ENCODE data around the gene GAS7. TPM values are rescaled to one million over a fixed set of nuclear protein-coding genes. Genes with fewer than 3 reads are reported as not detected.

Gene GAS7
- total RNA-seq, 1 donor from 2014 or later: 39.8 TPM

DNA sequence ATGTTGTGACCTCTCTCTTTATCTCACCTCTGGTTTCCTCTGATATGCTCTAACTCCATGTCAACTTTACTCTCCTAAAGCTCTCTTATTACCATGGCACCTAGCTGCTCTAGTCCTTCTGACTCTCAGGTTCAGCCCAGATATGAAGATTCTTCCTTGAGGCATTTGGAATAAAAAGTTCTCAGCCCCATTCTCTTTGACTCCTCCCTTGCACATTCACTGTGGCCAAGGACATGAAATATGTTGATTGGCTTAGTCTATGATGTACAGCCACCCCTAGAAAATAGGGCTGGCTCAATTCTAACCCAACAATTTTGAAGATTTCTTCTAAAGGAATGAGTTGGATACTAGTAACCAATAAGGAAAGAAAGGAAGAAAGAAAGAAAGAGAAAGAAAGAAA lies 20.8 kb upstream of the GAS7 start:
- ChIA-PET POLR2A (no interaction called here), CTCF (no interaction called here)
- ATAC-seq (ENCODE audit: low read depth) (no peak), DNase-seq (no peak)
- H3K36me3 Mint-ChIP-seq (ENCODE audit: low read depth): no peaks in the 10 kb centered on the region
- H3K27me3 Mint-ChIP-seq: no peaks in the 10 kb centered on the region
- no peak for TF ChIP-seq CTCF (IDR thresholded peaks at IDR 0.05)
- H3K9me3 Mint-ChIP-seq: peaks cover 13% of the 10 kb centered on the region
- H3K4me3 Mint-ChIP-seq: no peak overlapping the region
- intact Hi-C loops (cut with micrococcal nuclease): no loop called here
- H3K4me1 Mint-ChIP-seq: peaks cover 1% of the 10 kb centered on the region
- H3K27ac Mint-ChIP-seq: no peak overlapping the region

DNA sequence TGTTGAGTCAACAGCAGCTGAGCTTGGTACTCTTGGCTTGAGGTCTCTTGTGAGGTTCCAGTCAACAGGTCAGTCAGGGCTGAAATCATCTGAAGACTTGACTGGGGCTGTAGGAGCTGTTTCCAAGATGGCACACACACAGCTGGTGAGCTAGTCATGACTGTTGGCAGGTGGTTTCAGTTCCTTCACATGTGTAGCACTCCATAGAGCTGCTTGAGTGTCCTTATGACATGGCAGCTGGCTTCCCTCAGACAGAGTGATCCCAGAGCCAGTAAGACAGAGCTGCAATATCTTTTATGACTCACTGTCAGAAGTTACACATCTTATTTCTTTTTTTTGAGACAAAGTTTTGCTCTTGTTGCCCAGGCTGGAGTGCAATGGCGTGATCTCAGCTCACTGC lies 19.5 kb upstream of the GAS7 start:
- ATAC-seq (ENCODE audit: low read depth): no peak
- intact Hi-C loops (cut with micrococcal nuclease): no loop called here
- no peak for DNase-seq
- TF ChIP-seq CTCF (IDR thresholded peaks at IDR 0.05): no peak
- H3K27me3 Mint-ChIP-seq: no peaks in the 10 kb centered on the region
- peaks cover 1% of the 10 kb centered on the region for H3K4me1 Mint-ChIP-seq
- ChIA-PET CTCF (interaction anchor here (1.0 kb wide), 1 partner anchor 9 kb away, joined by 5 read pairs; no protein-coding TSS in a partner anchor), POLR2A (no interaction called here)
- no peak overlapping the region for H3K27ac Mint-ChIP-seq
- peaks cover 11% of the 10 kb centered on the region for H3K9me3 Mint-ChIP-seq
- H3K36me3 Mint-ChIP-seq (ENCODE audit: low read depth): no peaks in the 10 kb centered on the region
- H3K4me3 Mint-ChIP-seq: no peak overlapping the region

- H3K4me1 Mint-ChIP-seq: peaks cover 1% of the 10 kb centered on the region
- intact Hi-C loops (cut with micrococcal nuclease): no loop called here
- no peak overlapping the region for H3K27ac Mint-ChIP-seq
- DNase-seq (no peak), ATAC-seq (ENCODE audit: low read depth) (no peak)
- no peaks in the 10 kb centered on the region for H3K36me3 Mint-ChIP-seq (ENCODE audit: low read depth)
- no peaks in the 10 kb centered on the region for H3K27me3 Mint-ChIP-seq
- CTCF ChIA-PET: no interaction called here
- TF ChIP-seq CTCF (IDR thresholded peaks at IDR 0.05): no peak
- POLR2A ChIA-PET: no interaction called here
- H3K4me3 Mint-ChIP-seq: no peak overlapping the region
- H3K9me3 Mint-ChIP-seq: peaks cover 10% of the 10 kb centered on the region
Measured at GRCh38 chr17:10216213-10216938, 18.0 kb upstream of the GAS7 start.

GRCh38 chr17:10215286-10215685 lies 16.9 kb upstream of the GAS7 start:
- CTCF ChIA-PET: no interaction called here
- DNase-seq (no peak), ATAC-seq (ENCODE audit: low read depth) (no peak)
- Mint-ChIP-seq H3K4me3 (no peak overlapping the region), H3K27me3 (no peaks in the 10 kb centered on the region), H3K27ac (no peak overlapping the region), H3K4me1 (no peaks in the 10 kb centered on the region), H3K36me3 (ENCODE audit: low read depth) (no peaks in the 10 kb centered on the region), H3K9me3 (peaks cover 10% of the 10 kb centered on the region)
- POLR2A ChIA-PET: no interaction called here
- intact Hi-C loops (cut with micrococcal nuclease): no loop called here
- no peak for TF ChIP-seq CTCF (IDR thresholded peaks at IDR 0.05)

DNA sequence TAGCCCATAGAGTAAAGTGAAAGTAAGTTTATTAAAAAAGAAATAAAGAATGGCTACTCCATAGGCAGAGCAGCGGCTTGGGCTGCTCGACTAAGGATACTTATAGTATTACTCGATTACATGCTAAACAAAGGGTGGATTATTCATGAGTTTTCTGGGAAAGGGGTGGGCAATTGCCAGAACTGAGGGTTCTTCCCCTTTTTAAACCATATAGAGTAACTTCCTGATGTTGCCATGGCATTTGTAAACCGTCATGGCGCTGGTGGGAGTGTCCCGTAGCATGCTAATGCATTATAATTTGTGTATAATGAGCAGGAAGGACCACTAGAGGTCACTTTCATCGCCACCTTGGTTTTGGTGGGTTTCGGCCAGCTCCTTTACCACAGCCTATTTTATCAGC lies 13.3 kb upstream of the GAS7 start:
- Mint-ChIP-seq H3K27ac (no peak overlapping the region), H3K9me3 (peaks cover 2% of the 10 kb centered on the region), H3K27me3 (no peaks in the 10 kb centered on the region), H3K36me3 (ENCODE audit: low read depth) (no peaks in the 10 kb centered on the region), H3K4me3 (no peak overlapping the region), H3K4me1 (no peaks in the 10 kb centered on the region)
- DNase-seq (no peak), ATAC-seq (ENCODE audit: low read depth) (no peak)
- no peak for TF ChIP-seq CTCF (IDR thresholded peaks at IDR 0.05)
- intact Hi-C loops (cut with micrococcal nuclease): no loop called here
- ChIA-PET CTCF (no interaction called here), POLR2A (no interaction called here)
